M059J (cell line): ENCODE data around the gene TRPV5. TPM values are rescaled to one million over a fixed set of nuclear protein-coding genes. Genes with fewer than 3 reads are reported as not detected.

ENCODE experiments used
- DNase-seq: peaks from one replicate; pipeline ENCODE4 v3.0.0-alpha.2; 2012; ENCODE audit warnings: low read depth
- total RNA-seq: library from RNA; depleted of rRNA; stranded (reverse); fragments of >200 nt; shearing (Covaris generic); gene quantifications from 2 replicates; pipeline ENCODE4 v1.2.3, GENCODE V29; 2014

The TRPV5 gene
- total RNA-seq, 1 experiment from 2014 or later = not detected

DNA sequence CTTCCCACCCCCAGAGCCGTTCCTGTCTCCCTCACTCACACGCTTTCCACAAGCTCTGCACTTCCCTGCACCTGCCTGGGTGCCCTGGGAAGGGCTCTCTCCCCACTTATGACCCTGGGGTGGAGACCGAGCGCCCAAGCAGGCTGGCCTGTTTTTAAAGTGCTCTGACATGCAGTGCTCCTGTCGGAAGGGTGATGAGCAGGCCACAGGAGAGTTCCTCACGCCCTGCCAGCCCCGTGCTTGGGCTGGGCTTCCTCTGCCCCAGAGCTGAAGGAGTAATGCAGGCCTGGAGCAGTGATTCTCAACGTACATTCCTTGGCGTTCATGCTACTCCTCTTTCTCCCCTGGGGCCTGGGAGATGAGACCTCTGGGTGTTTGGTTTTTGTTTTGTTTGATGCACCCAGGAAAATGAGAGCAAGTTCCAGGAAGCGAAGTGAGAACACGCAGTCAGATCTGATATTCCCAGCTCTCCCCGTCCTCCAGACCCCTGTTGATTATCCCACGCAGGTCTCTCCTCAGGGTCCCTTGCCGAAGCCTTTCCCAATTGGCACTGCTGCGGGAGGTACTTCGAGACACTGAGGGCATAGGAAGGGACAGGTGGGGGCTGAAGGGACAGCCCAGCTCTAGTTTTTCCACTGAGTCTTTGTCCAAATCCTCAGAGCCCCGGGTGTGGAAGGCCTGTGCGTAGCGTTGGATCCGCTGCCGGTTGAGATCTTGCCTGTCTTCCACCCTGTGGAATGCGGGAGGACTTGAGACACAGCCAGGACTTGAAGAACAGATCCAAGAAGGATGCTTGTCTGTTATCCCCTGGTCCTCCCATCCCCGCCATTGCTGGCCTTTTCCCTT is 62.1 kb downstream of the TRPV5 start:
- no peak for DNase-seq

DNA sequence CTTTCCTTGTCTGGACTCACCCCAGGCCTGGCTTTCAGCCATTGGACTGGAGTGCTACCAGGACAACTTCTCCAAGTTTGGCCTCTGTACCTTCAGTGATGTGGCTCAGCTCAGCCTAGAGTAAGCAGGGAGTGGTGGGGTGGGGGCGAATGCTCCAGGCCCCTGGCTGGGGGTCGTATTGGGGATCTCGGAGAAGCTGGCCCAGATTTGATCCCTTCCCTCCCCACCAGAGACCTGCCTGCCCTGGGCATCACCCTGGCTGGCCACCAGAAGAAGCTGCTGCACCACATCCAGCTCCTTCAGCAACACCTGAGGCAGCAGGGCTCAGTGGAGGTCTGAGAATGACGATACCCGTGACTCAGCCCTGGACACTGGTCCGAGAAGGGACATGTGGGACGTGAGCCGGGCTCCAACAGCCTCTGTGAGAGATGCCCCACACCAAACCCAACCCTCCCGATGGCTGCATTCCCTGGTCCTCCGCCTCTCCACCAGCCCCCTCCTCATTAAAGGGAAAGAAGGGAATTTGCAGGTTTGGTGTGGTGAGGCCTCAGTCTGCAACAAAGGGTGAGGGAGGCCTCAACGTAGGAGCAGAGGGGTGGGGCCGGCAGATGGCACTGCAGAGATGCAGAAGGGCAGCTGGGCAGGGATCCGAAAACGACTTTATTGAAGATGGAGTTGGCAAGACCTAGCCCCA is 62.8 kb downstream of the TRPV5 start:
- peak; percentile 36 for DNase-seq

DNA sequence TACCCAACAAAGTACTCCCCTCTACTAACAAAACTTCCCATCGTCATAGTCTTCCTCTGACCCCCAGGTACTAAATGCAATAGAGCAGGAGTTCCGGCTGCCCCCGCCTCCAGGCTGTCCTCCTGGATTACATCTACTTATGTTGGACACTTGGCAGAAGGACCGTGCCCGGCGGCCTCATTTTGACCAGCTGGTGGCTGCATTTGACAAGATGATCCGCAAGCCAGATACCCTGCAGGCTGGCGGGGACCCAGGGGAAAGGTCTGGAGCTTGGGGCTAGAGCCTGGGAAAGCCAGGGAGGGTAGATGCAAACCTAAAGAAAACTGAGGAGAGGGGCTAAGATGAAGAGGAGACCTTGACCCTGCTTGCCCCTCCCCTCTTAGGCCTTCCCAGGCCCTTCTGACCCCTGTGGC is 63.4 kb downstream of the TRPV5 start:
- DNase-seq = no peak

DNA sequence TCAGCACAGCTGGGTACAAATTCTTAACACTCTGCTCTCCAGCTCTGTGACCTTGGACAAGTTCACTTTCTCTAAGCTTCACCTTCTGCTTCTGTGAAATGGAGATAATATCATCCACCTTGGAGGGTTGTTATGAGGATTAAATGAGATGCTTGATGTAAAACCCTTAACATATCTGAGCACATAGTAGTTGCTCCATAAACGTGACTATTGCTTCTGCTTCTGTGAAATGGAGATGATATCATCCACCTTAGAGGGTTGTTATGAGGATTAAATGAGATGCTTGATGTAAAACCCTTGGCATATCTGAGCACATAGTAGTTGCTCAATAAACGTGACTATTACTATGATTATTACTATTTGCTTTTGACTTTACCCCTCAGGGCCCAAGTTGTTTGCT is 64.1 kb downstream of the TRPV5 start:
- no peak for DNase-seq

DNA sequence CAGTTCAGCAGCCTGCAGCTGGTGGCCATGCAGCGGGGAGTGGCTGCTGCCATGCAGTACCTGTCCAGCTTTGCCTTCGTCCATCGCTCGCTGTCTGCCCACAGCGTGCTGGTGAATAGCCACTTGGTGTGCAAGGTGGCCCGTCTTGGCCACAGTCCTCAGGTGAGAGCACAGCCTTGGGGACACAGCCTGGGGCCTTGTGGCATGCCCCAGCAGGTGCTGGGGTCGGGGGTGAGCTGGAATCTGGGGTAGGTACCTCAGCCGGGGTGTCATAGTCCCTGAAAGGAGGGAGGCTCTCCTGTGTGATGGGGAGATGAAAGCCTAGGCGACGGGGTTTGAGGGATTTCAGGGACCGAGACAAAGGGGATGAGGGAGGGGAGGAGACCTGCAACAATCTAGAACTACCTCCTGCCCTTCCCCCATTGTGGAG is 64.5 kb downstream of the TRPV5 start:
- no peak for DNase-seq

DNA sequence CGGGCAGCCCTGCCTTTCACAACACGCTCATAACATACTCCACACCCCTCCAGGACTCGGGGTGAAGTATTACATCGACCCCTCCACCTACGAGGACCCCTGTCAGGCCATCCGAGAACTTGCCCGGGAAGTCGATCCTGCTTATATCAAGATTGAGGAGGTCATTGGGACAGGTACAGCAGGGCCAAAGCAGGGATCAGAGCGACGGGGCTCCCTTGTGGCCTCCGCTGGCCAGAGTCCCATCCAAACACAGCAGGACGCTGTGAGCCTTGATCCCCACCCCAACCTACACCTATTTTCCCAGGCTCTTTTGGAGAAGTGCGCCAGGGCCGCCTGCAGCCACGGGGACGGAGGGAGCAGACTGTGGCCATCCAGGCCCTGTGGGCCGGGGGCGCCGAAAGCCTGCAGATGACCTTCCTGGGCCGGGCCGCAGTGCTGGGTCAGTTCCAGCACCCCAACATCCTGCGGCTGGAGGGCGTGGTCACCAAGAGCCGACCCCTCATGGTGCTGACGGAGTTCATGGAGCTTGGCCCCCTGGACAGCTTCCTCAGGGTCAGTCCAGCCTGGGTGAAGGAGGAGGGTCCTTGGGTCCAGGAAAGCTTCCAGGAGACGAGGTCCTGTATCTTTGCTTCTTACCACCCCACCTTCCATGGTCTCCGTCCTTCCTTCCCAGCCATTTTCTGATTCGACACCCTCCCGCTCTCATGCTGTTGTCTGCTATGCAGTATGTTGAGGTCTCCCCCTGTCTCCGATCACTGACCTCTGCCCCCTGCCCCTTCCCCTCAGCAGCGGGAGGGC is 65.2 kb downstream of the TRPV5 start:
- DNase-seq = no peak

DNA sequence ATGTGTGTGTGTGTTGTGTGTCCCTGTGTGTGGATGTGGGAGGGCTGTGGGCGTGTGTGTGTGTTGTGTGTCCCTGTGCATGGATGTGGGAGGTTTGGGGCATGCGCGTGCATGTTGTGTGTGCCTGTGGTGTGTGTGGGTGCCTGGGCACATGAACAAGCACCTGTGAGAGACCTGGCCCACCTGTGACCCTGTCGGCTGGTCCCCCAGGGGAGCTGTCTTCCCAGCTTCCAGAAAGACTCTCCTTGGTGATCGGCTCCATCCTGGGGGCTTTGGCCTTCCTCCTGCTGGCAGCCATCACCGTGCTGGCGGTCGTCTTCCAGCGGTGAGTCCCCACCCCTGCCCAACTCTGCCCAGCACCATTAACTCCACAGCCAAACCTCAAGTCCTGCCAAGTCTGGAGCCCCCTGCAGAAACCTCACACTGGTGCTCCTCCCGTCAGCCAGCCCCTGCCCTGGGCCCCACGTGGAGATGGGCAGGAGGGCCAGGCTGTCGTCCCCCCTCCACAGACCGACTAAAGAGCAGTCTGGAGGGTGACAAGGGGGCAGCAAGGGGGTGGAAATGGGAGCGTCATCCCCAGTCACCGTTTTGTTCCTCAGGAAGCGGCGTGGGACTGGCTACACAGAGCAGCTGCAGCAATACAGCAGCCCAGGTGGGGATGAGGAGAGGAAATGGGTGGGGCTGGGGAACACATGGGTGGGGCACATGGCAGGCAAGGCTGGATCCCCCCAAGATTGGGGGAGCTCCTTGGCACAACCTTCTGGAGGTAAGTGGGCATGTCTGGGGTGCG is 66.0 kb downstream of the TRPV5 start:
- DNase-seq = no peak

DNA sequence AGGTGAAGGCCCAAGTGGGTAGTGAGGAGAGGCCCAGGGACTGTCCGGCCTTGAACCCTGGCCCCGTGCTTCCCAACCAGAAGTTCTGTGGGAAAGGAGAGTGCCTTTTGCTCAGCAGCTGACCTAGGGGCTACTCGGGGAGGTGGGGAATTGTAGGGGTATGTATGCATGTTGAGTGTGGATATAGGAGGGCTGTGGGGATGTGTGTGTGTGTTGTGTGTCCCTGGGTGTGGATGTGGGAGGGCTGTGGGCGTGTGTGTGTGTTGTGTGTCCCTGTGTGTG is 66.5 kb downstream of the TRPV5 start:
- no peak for DNase-seq

DNA sequence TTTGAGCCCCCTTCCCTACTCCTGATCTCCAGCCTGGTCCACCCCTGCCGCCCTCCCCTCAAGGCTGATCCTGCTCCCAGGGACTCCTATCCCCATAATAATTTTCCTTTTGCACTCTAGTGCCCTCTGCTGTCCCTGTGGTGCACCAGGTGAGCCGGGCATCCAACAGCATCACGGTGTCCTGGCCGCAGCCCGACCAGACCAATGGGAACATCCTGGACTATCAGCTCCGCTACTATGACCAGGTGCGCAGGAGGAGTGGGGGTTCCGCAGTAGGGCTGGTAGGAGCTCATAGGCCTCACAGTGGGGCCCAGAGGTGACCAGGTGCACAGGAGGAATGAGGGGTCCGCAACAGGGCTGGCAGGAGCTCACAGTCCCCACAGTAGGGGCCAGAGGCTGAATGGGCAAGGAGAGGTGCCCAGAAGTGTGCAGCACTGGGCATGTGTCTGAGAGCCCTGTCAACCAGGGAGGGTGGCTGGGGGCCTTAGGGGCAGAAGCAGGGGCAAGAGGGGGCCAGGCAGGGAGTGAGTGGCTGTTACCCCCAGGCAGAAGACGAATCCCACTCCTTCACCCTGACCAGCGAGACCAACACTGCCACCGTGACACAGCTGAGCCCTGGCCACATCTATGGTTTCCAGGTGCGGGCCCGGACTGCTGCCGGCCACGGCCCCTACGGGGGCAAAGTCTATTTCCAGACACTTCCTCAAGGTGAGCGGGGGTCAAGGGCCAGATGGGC is 67.0 kb downstream of the TRPV5 start:
- peak; percentile 41 for DNase-seq

DNA sequence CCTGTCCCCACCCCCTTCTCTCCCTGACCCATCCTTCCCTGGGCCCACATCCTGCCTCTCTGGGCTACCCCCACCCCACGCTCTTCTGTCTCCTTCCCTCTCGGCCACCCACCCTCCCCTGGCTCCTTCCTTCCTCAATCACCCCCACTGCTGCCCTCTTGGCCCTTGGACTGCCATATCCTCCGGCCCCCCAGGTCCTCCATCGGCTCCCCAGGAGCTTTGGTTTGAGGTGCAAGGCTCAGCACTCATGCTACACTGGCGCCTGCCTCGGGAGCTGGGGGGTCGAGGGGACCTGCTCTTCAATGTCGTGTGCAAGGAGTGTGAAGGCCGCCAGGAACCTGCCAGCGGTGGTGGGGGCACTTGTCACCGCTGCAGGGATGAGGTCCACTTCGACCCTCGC is 67.8 kb downstream of the TRPV5 start:
- no peak for DNase-seq

DNA sequence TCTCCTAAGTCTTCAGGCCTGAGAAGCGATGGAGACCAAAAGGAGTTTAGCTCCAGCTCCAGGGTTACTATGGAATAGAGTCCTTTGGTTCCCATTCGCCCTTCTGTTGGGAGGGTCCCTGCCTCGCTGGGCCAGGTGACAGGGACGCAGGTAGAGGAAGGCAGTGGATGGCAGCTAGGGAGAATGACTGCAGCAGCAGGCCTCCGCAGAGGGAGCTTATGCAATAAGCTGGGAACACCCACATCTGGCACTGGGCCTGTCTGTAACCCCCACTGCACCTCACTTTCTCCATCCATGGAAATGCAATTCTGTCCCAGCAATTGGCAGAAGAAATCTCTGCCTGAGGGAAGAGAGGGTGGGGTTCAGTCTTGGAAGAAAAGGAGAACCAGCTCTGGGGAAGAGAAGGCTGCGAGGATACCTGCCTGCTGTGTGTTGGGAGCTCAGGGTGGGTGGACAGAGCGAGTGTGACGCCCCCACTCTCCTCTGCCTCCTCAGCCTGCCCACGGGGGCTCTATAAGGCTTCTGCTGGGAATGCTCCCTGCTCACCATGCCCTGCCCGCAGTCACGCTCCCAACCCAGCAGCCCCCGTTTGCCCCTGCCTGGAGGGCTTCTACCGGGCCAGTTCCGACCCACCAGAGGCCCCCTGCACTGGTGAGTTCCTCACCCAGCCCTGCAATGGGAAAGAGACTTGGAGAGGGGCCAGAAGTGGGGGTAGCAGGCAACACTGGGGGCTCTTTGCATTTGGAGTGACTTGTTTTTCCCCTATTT is 68.4 kb downstream of the TRPV5 start:
- no peak for DNase-seq

DNA sequence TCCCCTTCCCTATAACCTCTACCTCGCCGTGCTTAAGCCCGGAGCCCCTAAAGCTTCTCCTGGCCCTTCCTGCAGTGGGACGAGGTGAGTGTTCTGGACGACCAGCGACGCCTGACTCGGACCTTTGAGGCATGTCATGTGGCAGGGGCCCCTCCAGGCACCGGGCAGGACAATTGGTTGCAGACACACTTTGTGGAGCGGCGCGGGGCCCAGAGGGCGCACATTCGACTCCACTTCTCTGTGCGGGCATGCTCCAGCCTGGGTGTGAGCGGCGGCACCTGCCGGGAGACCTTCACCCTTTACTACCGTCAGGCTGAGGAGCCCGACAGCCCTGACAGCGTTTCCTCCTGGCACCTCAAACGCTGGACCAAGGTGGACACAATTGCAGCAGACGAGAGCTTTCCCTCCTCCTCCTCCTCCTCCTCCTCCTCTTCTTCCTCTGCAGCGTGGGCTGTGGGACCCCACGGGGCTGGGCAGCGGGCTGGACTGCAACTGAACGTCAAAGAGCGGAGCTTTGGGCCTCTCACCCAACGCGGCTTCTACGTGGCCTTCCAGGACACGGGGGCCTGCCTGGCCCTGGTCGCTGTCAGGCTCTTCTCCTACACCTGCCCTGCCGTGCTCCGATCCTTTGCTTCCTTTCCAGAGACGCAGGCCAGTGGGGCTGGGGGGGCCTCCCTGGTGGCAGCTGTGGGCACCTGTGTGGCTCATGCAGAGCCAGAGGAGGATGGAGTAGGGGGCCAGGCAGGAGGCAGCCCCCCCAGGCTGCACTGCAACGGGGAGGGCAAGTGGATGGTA is 69.5 kb downstream of the TRPV5 start:
- DNase-seq = no peak

DNA sequence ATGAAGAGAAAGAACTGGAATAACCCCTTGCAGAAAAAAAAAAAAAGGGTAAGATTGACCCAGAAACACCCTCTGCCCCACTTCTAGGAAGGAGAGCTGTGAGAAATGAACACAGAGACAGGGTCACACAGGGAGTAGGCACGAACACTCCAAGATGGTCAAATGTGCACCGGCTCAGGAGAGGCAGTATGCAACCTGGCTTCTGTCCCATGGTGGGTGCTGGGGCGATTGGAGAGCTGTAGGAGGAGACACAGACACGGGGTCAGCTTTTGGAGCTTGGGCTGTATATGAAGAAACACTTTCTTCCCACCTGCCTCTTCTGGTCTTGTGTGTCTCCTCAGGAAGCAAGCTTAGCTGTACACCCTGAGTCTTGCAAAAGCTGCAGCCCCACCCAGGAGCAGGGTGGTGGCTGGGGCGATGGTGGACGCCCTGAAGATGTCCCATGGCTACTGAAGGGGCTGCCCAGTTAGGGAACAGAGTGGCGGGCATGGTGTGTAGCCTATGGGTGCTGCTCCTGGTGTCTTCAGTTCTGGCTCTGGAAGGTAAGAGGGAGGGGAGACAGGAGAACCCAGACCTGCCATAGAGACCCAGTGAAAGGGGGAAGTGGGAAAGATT is 70.7 kb downstream of the TRPV5 start:
- no peak for DNase-seq

DNA sequence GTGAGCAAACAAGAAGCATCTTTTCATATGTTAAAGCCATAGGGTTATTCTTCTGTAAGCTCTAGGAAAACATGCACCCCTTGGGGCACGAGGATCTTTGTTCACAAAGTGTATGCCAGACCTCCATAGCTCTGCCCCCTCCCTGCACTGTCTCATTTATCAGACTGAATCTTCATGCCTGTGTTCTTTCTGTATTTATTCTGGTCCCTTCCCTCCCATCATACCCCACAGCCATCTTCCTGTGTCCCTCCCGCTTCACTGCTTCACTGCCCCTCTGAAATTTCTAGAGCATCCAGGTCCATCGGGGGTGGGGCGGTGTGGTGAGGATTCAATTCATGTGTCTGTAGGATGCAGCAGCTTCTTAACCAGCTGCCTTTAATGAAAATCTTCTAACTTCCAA is 71.2 kb downstream of the TRPV5 start:
- no peak for DNase-seq

DNA sequence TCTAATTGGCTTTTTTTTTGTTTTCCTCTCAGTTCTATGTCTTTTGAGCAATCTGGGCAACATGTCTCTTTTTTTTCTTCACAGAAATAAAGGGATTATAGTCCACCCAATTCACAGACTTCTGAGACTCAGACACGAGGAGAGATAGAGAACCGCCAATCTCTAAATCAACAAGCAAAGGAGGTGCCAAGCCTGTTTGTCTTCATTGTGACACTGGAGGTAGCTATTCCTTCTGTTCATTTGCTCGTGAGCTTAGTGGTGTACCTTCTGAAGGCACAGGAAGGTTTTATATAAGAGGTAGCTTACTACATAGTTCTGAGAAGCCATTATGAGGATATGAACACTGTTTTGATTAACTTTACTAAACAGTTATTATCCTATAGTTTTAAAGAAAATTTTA is 72.6 kb downstream of the TRPV5 start:
- no peak for DNase-seq

DNA sequence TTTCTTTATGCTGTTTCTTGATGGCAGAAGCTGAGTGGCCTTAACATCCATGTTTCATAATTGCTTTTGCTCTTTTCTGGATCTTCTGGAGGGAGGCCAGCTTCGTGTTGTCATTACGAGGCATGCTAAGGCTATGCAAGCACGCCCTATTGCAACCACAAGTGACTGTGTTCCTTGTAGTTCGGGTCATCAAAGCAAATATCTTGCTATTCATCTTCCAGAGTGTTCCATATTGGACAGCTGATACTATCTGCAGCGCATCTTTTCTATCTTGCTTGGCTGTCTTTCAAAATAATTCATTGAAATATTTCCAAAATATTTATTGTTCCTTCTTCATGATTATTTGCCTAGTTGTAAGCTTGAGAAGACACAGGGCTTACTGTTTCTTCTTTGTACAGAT is 73.7 kb downstream of the TRPV5 start:
- peak; percentile 22 for DNase-seq

DNA sequence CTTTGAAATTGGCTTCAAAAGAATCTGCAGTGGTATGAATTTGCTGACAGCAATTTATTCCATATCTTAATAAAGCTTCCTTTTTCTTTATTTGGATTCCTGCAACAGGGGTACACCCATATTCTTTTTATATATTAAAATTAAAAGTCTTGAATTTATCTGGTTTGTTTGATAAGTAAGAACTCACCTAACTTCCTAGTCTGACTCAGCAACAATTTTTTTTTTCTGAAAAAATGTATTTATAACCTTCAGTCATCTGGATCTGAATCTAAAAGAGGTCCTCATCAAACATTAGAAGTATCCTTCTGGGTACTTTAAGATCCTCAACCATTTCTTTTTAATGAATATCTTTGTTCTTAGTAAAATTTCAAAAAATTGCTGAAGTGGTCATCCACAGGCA is 74.1 kb downstream of the TRPV5 start:
- DNase-seq = no peak
